IPS-11a (cell line): Measurements from ENCODE around the gene EXOC3.
"Not testable (repeated sequence)": the region's sequence is repeated elsewhere in the genome, so short reads cannot be mapped to it uniquely, and the experiment has no call there.

Source experiments
- H3K4me3 ChIP-seq: one replicate; pipeline ENCODE4 v1.5.1; 2013; ENCODE audit warnings: low read depth, low read length, control low read depth

Gene EXOC3

GRCh38 chr5:407051-407450, 35.9 kb upstream of the EXOC3 start:
- no peak overlapping the region for H3K4me3 ChIP-seq

DNA sequence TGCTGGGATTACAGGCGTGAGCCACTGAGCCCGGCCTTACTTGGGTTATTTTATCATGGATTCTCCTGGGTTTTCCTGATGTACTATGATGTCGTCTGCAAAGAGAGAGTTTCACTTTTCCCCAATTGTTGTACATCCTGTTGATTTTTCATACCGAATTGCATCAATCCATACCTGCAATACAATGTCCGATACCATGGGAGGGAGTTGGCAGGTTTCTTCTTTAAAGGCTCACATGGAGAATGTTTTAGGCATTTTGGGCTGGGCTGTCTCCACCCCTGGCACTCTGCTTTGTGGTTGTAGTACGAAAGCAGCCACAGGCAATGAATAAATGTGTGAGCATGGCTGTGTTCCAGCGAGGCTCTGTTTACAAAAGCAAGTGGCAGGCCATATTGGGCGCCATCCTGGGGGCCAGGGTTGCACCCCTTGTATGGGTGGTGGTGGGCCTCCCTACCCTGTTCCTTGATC, 35.1 kb upstream of the EXOC3 start:
- H3K4me3 ChIP-seq, result no peak overlapping the region

DNA sequence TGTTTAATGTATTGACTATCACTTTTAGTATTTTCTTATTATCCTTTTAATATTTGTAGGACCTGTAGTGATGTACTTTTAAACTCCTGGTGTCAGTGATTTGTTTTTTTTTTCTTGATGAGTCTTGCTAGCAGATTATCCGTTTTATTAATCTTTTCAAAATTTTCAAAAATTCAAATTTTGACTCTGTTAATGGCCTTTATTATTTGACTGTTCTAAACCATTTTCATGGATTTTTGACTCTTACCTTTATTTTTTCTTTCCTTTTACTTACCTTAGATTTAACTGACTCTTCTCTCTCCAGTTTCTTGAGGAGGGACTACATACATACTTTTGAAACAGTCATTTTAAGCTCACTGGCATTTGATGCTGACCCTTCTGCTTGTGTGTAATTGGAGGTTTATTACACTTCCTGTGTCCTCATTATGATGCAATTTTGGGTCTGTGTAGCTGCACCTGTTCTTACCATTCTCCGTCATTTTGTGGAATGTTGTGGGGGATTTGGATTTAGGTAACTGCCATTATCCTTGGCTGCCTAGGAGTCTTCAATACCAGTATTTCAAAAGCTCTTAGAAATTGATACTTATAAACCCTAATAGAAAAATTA, 32.0 kb upstream of the EXOC3 start:
- H3K4me3 ChIP-seq, result no peak overlapping the region

DNA sequence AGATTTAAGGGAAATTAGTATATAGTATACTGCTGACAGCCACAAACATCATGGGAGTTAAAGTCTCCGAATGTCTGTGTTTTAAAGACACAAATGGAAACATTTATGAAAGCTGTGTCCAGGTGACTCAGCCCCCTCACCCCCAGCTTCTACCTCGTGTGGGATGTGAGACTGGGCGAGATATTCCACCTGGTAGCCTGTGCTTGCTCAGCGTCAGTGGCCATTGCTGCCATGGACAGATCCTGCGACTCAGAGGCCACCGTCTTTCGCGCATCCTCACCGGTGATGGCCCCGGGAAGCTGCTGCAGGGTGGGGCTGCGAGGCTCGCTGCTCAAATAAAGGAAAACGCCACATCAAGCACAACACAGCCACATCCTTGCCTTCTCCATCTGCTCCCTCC, 31.2 kb upstream of the EXOC3 start:
- H3K4me3 ChIP-seq, result no peak overlapping the region

DNA sequence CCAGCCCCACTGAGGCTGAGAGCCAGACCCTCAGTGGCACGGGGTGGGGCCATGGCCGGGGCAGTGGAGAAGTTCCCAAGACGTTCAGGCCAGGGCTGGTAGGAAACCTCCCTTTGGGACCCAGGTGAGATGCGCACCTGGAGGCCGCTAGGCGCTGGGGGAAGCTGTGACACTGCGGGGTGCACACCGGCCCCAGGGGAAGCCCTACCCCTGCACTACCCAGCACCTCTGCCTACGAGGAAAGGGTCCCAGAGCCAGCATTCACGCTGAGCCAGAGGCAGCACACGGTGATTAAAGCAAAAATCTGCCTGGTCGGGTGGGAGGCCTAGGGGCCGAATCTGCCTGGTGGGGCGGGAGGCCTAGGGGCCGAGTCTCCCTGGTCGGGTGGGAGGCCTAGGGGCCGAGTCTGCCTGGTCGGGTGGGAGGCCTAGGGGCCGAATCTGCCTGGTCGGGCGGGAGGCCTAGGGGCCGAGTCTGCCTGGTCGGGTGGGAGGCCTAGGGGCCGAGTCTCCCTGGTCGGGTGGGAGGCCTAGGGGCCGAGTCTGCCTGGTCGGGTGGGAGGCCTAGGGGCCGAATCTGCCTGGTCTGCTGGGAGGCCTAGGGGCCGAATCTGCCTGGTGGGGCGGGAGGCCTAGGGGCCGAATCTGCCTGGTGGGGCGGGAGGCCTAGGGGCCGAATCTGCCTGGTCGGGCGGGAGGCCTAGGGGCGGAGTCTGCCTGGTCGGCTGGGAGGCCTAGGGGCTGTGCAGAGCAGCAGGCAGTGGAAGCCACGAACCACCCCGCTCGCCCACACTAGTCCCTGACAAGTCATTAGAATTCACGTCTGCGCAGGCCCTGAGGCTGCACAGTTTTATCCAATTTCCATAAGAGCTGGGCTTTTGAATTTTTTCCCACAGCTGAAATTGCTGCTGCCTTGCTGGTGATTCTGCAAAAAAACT, 27.7 kb upstream of the EXOC3 start:
- H3K4me3 ChIP-seq, result not testable (repeated sequence)

DNA sequence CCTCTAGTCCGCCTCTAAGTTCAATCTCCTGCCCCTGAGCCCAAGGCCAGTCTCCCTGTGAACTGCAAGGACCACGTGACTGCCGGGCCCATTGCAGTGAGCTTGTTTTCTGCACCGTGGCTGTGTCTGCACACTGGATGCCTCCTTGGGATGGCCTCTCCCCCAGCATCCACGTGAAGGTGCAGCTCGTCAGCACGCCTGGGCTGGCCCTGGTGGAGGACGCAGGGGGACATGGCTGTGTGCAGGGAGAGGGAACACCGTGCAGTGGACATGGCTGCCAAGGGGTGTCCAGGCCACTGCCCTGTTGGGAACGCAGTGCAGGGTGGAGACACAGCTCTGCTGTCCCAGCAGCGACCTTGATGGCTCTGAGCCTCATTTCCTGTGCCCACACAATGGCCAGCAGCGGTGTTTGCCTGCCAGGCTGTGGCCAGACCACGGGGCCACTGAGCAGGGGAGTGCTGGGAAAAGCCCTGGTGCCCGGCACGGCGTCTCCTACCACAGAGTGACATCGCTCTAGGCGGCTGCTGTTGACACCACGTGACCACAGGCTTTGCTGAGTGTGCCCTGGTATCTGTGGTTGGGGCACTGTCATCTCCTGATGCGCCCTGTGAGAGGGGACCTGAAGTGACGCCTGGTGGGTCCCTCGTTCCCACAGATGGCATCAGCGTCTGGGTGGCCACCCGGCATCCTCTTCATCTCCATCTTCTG, 26.9 kb upstream of the EXOC3 start:
- no peak overlapping the region for H3K4me3 ChIP-seq

DNA sequence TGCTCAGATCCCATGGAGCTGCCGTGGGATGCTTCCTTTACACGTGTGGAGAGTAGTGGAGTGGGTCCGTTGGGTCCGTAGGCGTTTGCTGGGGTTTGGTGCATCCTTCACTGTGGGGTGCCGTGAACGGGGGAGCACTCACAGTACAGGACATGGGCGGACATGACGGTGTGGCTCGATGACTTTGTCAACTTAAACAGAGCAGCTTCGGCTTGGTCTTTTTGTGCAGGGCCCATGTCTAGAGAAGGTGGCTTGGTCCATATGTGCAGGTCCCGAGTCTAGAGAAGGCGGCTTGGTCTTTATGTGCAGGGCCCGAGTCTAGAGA, 26.4 kb upstream of the EXOC3 start:
- no peak overlapping the region for H3K4me3 ChIP-seq

GRCh38 chr5:417301-418161, 25.4 kb upstream of the EXOC3 start:
- no peak overlapping the region for H3K4me3 ChIP-seq

GRCh38 chr5:418162-419121, 24.5 kb upstream of the EXOC3 start:
- H3K4me3 ChIP-seq, result no peak overlapping the region

- H3K4me3 ChIP-seq, result no peak overlapping the region
Observed at GRCh38 chr5:419970-420369, 23.0 kb upstream of the EXOC3 start.

- H3K4me3 ChIP-seq, result no peak overlapping the region
Observed at GRCh38 chr5:420632-421286, 22.2 kb upstream of the EXOC3 start.

DNA sequence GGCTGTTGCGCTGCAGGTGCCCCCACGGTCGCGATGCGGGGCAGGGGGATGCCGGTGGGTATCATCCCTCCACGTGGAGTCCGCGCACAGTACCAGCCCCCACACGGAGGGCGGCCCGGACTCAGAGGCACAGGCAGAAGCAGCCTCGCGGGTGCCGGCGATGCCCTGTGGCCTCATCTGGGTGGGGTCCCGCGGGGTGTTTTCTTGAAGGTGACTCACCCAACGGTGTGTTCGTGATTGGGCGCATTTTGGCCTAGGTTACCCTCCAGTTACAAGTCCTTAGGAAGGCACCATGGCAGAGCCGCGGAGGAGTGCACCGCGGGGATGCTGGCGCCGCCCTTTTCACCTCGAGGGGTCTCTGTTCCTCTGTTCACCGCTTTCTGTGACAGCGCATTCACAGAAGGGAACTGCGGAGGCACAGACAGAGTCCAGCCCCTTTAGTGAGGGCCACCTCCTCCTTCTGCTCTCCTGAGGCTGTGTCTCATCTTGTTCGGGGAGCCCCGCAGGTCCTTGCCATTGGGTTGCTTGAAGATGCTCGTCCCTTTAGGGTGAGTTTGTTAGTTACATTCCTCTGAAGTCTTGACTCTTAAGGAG, 21.6 kb upstream of the EXOC3 start:
- H3K4me3 ChIP-seq, result no peak overlapping the region

DNA sequence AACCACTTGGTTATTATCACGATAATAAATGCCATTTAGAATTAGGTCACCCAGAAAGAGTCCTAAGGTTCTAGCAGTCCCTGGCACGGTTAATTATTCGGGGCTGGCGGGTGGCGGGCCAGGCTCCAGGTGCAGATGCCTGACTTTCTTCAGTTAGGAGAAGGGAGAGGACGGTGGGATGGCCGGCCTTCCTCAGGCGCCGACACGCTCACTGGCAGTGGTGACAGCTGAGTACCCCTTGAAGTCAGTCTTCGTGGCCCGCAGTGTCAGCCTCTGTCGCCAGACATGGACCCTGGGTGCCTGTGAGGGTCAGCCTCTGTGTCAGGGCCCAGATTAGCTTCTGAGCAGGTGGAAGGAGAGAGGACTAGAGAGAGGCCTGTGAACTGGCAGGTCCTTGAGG, 21.1 kb upstream of the EXOC3 start:
- H3K4me3 ChIP-seq, result no peak overlapping the region

GRCh38 chr5:422323-423232, 20.4 kb upstream of the EXOC3 start:
- H3K4me3 ChIP-seq, result no peak overlapping the region

- no peak overlapping the region for H3K4me3 ChIP-seq
Observed at GRCh38 chr5:423233-423565, 19.8 kb upstream of the EXOC3 start.

DNA sequence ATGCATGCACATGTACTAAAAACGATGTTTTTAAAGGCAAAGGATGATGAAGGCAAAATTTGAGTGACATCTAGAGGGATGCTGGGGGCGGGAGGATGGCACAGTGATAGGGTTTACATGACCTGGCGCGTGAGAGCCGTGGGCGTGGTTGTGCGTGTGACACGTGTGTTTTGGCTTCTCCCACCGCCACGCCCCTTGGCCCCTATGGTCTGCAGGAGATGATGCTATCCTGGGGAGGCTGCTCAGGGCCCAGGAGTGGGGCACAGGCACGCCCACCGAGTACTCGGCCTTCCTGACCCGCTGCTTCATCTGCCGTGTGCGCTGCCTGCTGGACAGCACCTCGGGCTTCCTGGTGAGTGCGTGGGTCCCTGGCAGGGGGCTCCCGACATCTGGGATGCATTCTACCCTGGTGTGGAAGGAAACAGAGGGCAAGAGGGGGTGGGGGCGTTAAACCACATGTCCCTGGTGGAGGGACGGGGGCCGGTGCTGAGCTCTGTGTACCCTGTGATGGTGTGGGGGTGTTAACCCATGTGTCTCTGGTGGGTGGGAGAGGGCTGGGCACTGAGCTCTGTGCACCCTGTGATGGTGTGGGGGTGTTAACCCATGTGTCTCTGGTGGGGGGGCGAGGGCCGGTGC, 19.2 kb upstream of the EXOC3 start:
- H3K4me3 ChIP-seq, result no peak overlapping the region

DNA sequence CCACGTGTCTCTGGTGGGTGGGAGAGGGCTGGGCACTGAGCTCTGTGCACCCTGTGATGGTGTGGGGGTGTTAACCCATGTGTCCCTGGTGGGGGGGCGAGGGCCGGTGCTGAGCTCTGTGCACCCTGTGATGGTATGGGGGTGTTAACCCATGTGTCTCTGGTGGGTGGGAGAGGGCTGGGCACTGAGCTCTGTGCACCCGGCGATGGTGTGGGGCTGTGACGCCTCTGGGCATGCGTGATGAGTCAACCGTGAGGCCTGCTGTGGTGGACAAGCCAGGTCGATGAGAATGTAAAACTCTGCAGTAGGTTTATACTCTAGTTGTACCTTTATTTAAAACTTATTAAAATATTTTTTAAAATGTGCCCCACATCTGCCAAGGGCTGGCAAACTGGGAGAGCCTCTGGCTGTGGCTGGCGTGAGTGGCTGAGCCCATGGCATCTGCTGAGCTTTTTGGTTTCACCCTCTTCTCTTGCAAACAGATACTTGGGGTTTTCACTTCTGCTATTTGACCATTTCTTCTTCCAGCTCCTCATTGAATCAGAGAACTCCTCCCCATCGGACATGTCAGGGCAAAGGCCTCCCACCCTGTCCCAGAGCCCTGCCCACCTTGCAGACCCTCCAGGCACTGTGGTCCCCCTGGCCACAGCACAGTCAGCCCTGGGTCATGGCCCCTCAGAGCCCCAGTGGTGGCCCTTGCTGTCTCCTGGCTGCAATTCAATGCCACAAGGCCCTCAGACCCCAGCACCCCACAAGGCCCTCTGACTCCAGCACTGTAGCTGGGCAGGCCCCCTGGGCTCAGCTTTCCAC, 18.5 kb upstream of the EXOC3 start:
- no peak overlapping the region for H3K4me3 ChIP-seq
